ENCODE results near the gene METAP2.
A peak's percentile ranks its signal among the peaks of the same experiment; 100 is the strongest.
"Not testable (repeated sequence)": the region's sequence is repeated elsewhere in the genome, so short reads cannot be mapped to it uniquely, and the experiment has no call there.

Gene METAP2

DNA sequence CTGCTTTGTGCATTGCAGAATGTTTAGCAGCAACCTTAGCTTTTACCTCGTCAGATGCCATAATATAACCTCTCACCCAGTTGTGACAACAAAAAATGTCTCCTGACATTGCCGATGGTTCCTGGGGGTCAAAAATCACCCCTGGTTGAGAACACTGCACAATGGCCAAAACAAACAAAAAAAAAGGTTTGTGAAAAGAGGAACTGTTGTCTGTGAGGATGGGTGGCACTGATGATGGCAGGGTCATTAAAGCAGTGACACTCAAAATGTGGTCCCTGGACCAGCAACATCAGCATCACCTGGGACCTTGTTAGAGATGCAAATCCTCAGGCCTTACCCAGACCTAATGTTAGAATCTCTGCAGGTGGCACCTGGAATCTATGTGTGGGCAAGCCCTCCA, 36.4 kb upstream of the METAP2 start:
- Histone ChIP-seq H3K27ac (no peak overlapping the region), H3K36me3 (replicated peaks) (no peaks in the 10 kb centered on the region), H3K27me3 (replicated peaks) (no peaks in the 10 kb centered on the region), H3K4me3 (ENCODE audit: low read depth, low read length) (no peak overlapping the region)
- TF ChIP-seq, protein P1, sequence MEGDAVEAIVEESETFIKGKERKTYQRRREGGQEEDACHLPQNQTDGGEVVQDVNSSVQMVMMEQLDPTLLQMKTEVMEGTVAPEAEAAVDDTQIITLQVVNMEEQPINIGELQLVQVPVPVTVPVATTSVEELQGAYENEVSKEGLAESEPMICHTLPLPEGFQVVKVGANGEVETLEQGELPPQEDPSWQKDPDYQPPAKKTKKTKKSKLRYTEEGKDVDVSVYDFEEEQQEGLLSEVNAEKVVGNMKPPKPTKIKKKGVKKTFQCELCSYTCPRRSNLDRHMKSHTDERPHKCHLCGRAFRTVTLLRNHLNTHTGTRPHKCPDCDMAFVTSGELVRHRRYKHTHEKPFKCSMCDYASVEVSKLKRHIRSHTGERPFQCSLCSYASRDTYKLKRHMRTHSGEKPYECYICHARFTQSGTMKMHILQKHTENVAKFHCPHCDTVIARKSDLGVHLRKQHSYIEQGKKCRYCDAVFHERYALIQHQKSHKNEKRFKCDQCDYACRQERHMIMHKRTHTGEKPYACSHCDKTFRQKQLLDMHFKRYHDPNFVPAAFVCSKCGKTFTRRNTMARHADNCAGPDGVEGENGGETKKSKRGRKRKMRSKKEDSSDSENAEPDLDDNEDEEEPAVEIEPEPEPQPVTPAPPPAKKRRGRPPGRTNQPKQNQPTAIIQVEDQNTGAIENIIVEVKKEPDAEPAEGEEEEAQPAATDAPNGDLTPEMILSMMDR (IDR thresholded peaks at IDR 0.05; ENCODE audit: low read depth, low read length, missing control alignments) = no peak
- DNase-seq = no peak
- in situ Hi-C loops (cut with HindIII; ENCODE audit: low pct_ligation_motif_present, low sequenced_read_pairs) = no loop called here

DNA sequence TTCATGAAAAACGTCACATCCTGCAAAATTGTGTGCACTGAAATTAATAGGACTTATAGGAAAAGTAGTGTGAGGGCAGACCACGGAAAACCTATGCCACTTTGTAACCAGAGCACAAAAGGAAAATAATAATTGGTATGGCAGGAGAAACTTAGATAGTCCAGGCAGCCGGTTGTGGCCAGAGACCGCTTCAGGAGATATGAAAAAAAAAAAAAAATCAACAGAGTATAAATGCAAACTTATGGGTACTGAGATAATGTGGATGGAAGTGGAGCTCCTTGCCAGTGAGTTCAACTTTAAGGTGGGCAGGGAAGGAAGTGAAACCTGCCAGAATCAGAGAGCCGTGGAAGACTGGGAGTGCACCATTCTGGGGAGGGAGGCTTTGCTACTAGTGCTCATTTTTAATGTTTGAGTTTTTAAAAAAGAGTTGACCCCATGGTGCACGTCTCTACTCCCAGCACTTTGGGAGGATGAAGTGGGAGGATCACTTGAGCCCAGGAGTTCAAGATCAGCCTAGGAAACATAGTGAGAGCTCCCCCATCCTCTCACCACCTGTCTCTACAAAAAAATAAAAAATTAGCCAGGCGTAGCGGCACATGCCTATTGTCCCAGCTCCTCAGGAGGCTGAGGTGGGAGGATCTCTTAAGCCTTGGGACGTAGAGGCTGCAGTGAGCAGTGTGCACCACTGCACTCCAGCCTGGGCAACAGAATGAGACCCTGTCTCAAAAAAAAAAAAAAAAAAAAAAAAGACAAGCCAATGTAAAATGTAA, 34.3 kb upstream of the METAP2 start:
- no peaks in the 10 kb centered on the region for H3K36me3 ChIP-seq (replicated peaks)
- no peak for DNase-seq
- no peak overlapping the region for H3K4me3 ChIP-seq (ENCODE audit: low read depth, low read length)
- no peak overlapping the region for H3K27ac ChIP-seq
- in situ Hi-C loops (cut with HindIII; ENCODE audit: low pct_ligation_motif_present, low sequenced_read_pairs) = no loop called here
- no peaks in the 10 kb centered on the region for H3K27me3 ChIP-seq (replicated peaks)
- TF ChIP-seq, protein P1 (IDR thresholded peaks at IDR 0.05; ENCODE audit: low read depth, low read length, missing control alignments) = no peak

DNA sequence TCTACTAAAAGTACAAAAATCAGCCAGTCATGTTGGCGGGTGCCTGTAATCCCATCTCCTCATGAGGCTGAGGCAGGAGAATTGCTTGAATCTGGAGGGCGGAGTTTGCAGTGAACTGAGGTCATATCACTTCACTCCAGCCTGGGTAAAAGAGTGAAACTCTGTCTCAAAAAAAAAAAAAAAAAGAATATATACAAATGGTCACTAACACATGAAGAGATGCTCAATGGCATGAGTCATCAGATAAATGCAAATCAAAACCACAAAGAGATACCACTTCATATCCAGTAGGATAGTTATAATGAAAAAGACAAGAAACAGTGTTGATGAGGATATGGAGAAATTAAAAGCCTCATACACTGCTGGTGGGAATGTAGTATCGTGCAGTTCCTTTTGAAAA, 33.6 kb upstream of the METAP2 start:
- no peaks in the 10 kb centered on the region for H3K27me3 ChIP-seq (replicated peaks)
- H3K4me3 ChIP-seq (ENCODE audit: low read depth, low read length) = no peak overlapping the region
- H3K27ac ChIP-seq = no peak overlapping the region
- no peaks in the 10 kb centered on the region for H3K36me3 ChIP-seq (replicated peaks)
- DNase-seq = peak; percentile 37
- TF ChIP-seq, protein P1 (IDR thresholded peaks at IDR 0.05; ENCODE audit: low read depth, low read length, missing control alignments) = no peak
- in situ Hi-C loops (cut with HindIII; ENCODE audit: low pct_ligation_motif_present, low sequenced_read_pairs) = no loop called here

DNA sequence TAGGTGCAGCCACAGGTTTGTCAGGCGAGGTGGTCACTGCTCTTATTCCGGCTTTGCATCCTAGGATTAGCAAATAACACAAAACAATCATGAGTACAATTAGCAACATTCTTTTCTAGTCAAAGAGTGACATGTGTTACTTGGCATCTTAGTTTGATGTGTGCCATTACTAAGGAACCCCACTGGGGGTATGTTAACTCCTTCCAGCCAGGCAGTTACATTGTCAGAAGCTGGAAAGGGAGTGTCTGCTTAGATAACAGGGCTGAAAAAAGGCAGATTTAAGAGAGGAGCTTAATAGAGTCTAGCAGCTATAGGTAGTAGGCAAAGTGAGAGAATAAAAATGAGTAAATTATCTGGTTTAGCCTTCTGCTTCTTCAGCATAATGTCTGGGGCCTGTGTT, 30.5 kb upstream of the METAP2 start:
- Histone ChIP-seq H3K36me3 (replicated peaks) (no peaks in the 10 kb centered on the region), H3K27ac (no peak overlapping the region), H3K4me3 (ENCODE audit: low read depth, low read length) (no peak overlapping the region), H3K27me3 (replicated peaks) (no peaks in the 10 kb centered on the region)
- TF ChIP-seq, protein P1 (IDR thresholded peaks at IDR 0.05; ENCODE audit: low read depth, low read length, missing control alignments) = no peak
- in situ Hi-C loops (cut with HindIII; ENCODE audit: low pct_ligation_motif_present, low sequenced_read_pairs) = no loop called here
- DNase-seq = no peak

DNA sequence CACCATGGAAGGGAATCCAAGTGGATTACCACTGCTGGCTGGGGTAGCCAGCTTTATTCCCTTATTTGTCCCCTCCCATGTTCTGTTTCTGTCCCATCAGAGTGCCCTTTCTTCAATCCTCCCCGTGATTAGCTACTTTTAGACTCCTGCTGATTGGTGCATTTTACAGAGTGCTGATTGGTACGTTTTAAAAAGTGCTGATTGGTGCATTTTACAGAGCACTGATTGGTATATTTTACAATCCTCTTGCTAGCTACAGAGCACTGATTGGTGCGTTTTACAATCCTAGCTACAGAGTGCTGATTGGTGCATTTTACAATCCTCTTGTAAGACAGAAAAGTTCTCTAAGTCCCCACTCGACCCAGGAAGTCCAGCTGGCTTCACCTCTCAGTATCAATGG, 28.9 kb upstream of the METAP2 start:
- in situ Hi-C loops (cut with HindIII; ENCODE audit: low pct_ligation_motif_present, low sequenced_read_pairs); H3K27ac ChIP-seq; H3K36me3 ChIP-seq (replicated peaks); H3K4me3 ChIP-seq (ENCODE audit: low read depth, low read length); DNase-seq; H3K27me3 ChIP-seq (replicated peaks): not testable (repeated sequence)

DNA sequence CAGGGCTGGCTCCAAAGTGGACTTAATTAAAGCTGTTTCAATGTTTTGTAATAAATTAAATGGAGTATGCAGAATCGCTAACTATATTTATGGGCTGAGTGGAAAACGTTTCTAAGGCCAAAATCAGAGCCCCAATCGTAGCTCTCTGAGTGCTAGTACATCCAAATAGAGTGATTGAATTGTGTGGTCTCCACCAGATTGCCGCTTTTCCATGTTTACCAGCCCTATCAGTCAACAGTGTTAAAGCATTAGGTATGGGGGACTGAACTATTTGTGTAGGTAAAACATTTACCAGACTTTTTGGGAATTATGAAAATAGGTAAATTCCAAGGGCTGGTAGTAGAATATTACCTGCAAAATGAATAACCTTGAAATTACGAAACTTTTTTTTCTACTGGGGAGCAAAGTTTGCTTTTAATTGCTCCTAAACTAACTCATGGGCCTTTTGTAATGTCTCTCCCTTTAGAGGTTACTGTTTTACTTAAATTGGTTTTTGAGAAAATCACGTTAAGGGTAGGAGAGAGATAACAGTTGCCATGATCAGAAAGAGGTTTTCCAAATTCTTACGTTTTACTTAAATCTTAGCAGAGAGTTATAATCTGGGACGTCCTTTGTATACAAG, 28.0 kb upstream of the METAP2 start:
- TF ChIP-seq, protein P1 (IDR thresholded peaks at IDR 0.05; ENCODE audit: low read depth, low read length, missing control alignments) = no peak

More for the DNA sequence above, 28.0 kb upstream of the METAP2 start:
- no peaks in the 10 kb centered on the region for H3K36me3 ChIP-seq (replicated peaks)
- DNase-seq = no peak
- no peaks in the 10 kb centered on the region for H3K27me3 ChIP-seq (replicated peaks)
- H3K27ac ChIP-seq = no peak overlapping the region
- H3K4me3 ChIP-seq (ENCODE audit: low read depth, low read length) = no peak overlapping the region
- in situ Hi-C loops (cut with HindIII; ENCODE audit: low pct_ligation_motif_present, low sequenced_read_pairs) = no loop called here

Measured in brain microvascular endothelial cell (primary cell).